Cerebellar cortex (tissue), 1 donor: ENCODE results near the gene GRB10.
A peak's percentile ranks its signal among the peaks of the same experiment; 100 is the strongest.

Source experiments
- DNase-seq: peaks from one replicate; pipeline ENCODE4 v3.0.0-alpha.2; 2015; ENCODE audit warnings: low spot score

The GRB10 gene

DNA sequence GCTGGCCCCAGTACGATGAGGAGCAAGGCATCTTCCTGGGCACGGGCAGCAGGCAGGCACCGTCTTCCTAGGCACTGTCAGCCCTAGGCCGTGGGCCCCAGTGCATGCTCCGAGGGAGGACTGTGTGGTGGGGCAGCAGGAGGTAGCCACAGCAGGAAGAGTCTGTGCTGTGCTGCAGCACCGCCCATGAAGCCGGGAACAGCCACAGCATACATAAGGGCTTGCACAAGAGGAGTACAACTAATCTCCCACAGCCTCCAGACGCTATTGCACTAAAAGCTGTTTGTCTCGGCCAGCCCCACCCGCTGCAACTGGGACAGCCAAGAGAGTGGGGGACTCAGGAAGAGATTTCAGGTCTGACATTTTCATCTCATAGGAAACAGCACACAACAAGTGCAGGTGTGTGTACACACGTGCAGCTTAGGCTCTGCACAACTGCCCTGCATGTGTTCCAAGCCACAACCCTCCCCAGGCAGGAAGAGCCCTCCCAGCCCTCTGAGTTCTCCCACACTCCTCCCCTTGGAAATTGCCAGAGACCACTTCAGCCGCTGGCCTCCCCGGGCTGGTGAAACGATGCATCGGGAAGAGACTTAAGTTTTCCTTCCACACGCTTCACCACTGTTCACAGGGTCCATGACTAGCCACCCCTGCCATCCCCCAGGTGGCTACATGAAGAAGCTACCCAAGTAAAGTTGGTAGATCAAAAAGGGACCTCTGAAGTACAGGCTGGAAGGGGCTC lies 129.4 kb downstream of the GRB10 start:
- DNase-seq: no peak

DNA sequence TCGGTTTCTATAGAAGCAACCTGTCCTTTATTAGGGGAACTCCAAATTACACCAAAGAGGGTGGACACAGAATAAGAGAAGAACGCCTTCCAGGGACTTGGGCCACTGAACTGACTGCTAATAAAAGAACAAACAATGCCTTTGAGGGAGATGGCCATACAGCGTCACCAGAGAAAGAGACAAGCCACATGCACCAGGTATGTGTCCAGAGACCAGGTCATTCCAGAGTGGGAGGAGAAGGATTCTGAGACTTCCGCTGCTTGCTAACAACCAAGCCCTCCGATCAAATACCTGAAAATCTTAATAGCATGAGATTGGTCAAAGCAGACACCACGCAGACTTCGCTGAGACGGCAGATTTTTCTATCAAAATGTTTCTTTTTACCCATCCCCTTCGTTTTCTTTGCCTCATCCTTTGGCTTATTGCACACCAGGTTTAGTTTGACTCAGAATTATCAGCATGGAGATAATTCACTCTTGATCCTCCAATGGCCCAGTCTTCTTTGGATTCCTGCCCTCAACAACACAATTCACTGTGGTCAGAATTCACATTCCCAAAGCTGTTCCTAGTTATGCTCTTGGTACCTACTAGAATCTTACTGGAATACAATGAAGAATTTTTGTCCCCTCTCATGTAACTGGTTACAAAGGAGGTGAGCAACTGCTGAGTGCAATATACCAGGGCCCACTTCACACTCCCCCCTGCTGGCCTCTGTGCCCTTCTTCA lies 130.1 kb downstream of the GRB10 start:
- DNase-seq: no peak

DNA sequence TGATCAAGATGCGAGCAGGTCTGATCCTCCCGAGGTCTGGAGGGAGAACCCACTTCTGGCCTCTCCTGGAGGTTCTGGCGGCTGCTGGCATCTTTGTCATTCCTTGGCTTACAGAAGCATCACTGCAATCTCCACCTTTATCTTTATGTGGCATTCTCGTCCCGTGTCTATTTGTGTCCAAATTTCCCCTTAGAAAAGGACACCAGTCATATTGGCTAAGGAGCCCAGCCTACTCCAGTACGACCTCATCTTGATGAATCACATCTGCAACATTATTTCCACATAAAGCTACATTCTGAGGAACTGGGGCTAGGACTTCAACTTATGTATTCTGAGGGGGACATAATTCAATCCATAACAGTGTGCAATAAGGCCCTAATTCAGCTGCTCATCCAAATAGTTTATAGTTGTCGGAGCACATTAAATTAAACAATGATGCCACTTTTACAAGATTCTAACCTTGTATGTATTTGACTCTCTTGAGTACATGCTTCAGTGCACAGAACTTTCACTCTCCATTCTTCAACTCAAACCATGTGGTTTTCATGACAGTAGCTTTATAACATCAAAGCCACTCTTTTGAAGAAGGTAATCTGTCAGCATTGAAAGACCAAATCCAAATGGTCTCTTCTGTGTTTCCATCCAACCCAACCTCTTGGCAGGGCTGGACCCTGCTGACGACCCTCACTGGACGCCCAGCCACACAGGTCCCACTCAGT lies 131.3 kb downstream of the GRB10 start:
- DNase-seq: no peak

DNA sequence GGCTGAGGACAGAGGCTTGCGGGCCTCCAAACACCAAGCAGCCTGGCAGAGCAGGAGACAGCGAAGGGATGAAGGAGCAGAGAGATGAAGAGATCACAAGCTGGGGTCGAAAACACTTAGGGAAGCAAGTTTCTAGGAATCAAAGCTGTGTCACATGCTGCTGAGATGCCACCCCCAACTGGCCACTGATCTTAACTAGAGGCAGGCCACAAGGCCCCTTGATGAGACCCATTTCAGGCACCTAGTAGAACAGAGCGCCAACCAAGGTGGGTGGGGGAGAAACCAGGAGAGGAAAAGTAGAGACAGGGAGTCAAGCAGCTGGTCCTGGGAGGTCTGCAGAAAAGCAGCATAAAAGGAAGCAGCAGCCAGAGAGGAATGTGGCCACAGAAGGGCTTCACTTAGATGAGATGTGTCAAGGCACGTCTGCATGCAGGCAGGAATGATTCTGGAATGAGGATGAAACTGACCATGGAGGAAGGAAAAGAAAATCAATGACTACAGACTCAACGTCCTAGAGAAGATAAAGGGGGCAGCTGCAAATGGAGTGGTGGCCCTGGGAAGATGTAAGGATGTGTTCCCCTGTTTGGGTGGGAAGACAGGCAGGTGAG lies 132.5 kb downstream of the GRB10 start:
- DNase-seq: no peak

DNA sequence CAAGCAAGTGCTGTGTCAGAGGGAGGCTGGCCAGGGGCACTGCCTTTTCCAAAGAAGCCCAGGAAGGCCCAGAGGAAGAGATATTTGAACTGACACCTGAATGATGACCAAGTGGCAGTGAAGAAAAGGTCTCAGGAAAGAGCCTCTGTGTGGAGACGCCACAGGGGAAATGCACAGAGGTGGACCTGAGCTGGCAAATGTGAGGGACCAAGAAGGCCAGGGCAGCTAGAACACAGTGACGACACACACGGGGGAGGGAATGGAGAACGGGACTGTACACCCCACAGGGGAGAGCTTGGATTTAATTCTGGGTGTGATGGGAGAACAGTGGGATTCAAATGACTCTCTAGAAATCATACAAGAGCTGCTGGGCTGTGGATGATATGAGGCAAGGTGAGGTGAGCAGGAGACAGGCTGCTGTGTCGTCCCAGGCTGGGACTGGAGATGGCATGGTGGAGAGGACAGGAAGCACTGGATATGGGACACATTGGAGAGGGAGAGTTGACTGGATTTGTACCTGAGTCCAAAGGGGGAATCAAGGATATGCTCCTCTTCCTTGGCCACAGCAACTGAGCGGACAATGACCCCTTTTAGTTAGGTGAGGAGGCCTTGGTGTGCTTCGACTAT lies 133.3 kb downstream of the GRB10 start:
- DNase-seq: no peak

DNA sequence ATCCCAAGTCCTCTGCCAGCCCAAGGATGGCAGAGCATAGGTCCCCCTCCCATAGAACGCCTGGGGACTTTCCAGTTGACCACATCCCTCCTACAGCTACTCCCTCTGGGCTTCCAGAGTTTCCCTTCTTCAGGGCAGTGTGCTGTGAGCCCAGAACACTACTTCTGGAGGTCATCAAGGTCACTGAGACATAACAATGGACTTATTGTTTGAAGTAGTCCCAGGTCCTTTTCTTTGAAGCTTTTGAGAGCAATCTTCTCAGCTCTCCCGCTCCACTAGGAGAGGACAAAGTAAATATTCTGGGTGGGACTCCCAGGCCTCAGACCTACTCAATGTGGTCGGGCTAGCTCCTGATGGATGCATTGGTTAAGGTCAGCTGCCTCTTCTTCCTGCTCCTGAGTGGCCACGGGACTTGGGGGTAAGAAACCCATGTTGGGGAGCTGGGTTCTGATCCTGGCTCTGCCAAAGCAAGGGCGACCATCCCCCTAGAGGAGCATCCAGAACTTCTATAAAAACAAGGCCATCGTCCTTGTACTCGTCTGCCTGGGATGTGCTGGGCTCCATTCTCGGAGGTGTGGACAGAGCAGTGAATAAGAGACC lies 134.0 kb downstream of the GRB10 start:
- DNase-seq: no peak

DNA sequence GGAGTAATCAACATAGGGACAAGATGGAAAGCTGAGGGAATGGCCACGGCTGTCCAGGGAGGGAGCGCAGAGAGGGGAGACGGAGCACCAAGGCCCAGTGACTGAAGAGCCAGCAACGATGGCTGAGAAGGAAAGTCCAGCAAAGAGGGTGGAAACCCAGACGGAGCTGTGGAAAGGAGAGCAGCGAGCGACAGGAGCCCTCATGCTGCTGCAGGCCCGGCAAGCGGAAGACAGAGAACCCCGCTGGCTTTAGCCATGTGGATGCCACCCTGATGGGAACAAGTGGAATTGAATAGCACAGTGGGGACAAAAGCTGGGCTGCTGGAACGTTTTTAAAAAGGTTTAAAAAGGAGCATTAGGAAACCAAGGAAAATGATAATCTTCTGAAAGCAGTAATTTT lies 134.6 kb downstream of the GRB10 start:
- no peak for DNase-seq

DNA sequence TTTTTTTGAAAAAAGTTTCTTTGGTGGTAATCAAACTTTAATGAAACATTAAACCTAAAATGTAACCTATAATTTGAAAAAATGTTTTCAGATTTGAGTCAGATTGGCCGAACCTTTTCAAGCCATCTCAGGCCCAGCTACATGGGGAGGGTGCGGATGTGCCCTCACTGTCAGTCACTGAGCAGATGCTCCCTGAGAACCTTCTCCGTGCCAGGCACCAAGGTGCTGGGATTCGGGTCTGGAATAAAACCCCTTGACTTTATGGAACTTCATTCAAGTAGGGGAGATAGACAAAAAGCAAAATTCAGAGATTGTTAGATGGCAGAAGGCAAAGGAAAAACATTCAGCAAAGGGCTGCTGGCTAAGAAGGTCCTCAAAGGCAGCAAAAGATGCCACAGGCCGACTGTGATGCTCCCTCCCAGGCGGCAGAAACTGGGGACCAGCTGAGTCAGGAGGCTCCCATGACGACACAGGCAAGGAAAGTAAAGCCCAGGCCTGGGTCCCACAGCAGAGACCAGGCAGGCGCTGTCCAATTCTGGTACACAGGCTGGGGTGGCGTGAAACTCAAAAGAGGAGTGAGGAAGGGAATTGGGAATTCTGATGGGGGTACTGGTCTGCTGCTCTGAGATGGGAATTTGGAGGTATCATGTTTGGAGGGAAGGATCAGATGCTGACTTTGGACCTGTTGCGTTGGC lies 135.3 kb downstream of the GRB10 start:
- no peak for DNase-seq

DNA sequence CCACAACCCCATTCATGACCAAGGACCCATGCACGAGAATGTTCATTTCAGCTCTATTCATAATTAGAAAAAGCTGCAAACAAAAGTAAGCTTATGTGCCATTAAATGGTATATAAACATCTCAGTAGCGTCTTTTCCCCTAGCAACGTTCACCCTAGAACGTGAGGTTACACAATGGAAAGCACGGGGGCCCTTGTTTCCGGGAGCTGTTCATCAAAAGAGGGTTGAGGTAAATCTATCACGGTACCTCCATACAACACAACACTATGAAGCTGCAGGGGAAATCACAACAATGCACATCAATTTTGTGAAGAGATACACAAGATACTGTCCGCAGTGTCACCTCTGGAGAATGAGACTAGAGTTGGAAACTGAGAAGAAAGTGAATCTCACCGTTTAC lies 136.6 kb downstream of the GRB10 start:
- DNase-seq: no peak

DNA sequence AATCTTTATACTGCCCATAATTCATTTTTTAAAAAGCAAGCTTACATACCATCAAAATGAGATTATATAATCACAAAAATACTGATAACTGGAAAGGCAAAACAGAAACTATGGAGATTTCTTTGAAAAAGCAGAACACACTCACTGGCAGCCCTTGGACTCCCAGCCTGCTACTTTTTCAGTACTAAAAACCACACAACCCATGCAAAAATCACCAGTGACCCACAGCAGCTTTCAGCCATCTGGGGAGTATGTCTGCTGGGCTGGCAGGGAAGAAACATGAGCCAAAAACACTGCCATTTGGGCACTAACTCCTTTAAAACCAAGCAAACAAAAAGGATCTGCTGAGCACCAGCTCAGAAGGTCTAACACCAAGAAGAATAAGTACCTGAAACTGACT lies 137.5 kb downstream of the GRB10 start:
- DNase-seq: peak; percentile 31

DNA sequence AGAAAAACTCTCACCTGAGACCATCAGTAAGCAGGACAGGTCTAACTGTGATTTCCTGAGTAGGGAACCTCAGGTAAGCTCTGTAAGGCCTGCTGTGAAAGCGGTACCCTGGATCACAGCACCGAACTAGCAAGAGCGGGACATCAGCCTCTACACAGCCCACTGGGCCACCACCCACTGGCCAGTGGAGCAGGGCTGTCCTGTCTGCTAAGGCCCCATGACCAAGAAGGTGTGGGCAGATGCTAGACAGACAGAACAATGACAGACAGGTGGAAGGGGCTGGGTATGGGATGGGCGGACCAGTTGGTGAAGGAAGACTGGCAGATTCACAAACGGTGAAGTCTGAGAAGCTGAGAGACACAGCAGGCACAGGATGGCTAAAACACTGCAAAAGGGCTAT lies 138.1 kb downstream of the GRB10 start:
- DNase-seq: no peak

DNA sequence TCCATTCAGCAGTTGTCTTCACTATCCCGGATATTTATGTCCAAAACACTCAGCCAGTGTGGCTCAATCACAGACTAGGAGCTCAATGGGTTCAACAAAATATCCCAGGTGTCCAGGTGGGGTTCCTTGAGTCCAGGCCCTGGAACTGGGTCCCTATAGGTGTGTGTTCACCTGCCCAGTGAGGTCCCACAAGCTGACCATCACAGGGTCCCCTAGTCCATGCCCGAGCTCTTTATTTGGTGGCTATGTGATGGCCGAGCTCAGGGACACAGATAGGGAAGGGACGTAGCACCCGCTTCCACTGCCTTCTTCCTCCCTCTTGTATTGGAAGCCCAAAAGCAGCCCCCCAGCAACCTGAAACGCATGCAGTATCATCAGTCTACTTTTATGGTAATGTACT lies 138.6 kb downstream of the GRB10 start:
- DNase-seq: no peak

DNA sequence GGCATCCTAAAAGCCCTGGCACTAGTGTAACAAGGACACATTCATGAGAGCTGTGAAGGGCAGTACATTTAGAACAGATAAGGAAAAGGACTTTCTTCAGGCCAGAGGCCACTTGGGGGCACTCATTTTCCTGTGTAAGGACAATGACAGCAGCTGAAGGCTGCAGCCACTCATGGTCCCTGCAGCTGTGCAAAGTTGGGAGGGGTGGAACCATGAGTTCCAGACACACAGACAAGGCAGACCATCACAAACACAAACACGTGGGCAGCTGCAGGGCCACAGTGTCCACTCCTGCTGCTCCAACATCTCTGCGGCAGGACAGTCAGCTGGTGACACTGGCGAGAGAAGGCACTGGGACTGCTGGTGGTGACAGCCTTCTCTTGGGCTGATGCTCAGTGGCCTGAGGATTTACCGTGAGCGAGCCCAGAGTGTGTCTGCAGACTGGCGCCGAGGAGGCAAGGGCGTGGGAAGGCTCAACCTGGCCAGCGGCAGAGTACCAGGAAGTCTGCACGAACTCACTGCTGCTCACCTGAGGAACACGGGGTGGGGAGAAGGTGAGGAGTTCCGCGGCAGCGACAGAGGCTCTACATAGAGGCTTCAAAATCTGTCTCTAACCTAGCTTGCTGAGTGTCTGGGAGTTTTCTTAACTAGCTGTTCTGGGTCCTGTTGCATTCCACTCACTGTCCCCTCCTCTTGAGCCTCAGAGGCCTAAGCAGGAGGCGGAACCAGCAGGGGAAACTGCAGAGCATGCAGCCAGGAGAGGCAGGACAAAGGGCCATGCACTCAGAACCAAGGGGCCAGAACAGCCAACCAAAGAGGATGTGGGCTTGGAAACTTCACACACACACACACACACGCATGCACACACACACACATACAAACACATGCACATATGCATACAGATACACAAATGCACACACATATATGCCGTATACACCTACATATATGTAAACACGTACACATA lies 141.0 kb downstream of the GRB10 start:
- peak; percentile 20 for DNase-seq

DNA sequence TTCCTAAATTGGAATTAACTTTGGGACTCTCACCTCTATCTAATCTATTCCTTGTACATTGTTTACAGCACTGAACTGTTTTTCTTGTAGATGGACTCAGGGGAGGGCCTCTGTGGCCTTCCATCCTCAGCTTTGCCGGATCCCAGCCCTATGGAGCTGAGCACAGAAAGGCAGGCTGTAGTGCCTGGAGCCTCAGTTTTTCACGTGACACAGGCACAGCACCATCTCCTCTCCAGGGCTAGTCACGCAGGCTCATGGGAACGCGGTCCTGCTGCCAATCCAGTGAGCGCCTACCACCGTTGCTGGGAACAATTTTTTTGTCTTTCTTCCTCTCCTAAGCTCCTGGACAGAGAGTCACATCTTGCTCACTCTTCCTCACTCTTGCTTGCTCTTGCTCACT lies 141.9 kb downstream of the GRB10 start:
- DNase-seq: no peak

DNA sequence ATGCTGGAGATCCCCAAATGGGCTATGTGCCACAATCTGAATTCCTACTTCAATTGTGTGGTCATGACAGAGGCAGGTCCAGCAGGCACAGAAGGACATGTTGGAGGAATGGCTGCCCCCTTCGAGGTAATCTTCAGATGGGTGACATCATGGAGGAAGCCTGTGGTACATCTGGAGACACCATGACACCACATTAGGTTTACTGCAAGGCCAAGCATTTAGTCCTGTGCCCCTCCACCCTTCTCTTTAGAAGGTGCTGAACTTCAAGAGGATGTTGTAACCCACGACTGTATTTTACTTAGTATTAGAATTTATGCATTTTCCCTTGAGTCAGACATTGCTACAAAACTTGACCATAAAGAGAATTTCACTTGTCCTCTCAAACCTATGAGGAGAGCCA lies 142.4 kb downstream of the GRB10 start:
- no peak for DNase-seq

DNA sequence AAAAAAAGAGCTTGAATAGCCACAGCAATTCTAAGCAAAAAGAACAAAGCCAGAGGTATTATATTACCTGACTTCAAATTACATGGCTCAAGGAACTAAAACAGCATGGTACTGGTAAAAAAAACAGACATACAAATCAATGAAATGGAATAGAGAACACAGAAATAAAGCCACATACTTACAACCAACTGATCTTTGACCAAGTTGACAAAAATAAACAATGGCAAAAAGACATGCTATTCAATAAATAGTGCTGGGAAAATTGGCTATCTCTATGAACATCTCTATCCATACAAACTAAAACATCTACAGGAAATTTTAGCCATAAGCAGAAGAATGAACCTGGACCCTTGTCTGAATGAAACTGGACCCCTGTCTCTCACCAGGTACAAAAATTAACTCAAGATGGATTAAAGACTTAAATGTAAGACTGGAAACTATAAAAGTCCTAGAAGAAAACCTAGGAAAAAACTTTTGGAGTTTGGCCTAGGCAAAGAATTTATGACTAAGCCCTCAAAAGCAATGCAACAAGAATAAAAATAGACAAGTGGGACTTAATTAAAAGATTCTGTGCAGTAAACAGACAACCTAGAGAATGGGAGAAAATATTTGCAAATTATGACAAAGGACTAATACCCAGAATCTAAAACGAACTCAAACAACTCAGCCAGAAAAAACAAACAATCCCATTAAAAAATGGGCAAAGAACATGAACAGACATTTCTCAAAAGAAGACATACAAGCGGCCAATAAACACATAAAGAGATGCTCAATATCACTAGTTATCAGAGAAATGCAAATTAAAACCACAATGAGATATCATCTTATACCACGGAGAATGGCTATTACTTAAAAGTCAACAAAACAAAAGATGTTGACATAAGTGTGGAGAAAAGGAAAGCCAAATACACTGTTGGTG lies 144.7 kb downstream of the GRB10 start:
- no peak for DNase-seq

DNA sequence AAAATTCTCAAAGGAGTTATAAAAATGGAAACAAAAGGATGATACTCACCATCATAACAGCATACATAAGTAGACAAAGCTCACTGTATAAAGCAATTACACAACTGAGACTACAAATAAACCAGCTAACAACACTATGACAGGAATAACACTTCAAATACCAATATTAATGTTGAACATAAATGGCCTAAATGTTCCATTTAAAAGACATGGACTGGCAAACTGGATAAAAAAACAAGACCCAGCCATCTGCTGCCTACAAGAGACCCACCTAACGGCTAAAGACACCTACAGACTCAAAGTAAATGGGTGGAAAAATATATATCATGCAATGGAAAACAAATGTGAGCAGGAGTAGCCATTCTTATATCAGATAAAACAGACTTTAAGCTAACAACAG lies 148.3 kb downstream of the GRB10 start:
- no peak for DNase-seq

DNA sequence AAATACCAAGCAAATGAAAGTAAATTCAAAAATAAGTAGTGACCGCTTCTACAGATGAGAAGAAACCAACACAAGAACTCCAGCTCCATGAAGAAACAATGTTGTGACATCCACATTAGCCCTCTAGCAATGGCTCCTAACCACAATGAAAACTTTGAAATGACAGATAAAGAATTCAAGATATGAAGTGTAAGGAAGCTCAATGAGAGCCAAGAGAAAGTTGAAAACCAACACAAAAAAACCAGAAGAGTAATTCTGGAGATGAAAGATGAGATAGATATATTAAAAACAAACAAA lies 149.3 kb downstream of the GRB10 start:
- no peak for DNase-seq
